Activated CD4-positive, CD25-positive, alpha-beta regulatory T cell treated with anti-CD3 and anti-CD28 coated beads, Interleukin-2, amount 50 U/mL, for 72 hours (primary cell): Measurements from ENCODE around the gene DMXL2.
A peak's percentile ranks its signal among the peaks of the same experiment; 100 is the strongest.
"Not testable (repeated sequence)": the region's sequence is repeated elsewhere in the genome, so short reads cannot be mapped to it uniquely, and the experiment has no call there.

Experiments used
- DNase-seq: peaks from one replicate; pipeline ENCODE4 v3.0.0; 2021

The DMXL2 gene

GRCh38 chr15:51623386-51623938, 891 bp upstream of the DMXL2 start:
- DNase-seq, result no peak

GRCh38 chr15:51621936-51622603, 501 bp downstream of the DMXL2 start:
- peak; percentile 56 for DNase-seq

- DNase-seq, result no peak
Observed at GRCh38 chr15:51621155-51621765, 1.3 kb downstream of the DMXL2 start.

- no peak for DNase-seq
Observed at GRCh38 chr15:51620641-51621040, 1.9 kb downstream of the DMXL2 start.

GRCh38 chr15:51620122-51620521, 2.4 kb downstream of the DMXL2 start:
- no peak for DNase-seq

- no peak for DNase-seq
Observed at GRCh38 chr15:51619331-51620035, 3.1 kb downstream of the DMXL2 start.

GRCh38 chr15:51617886-51618285, 4.7 kb downstream of the DMXL2 start:
- DNase-seq, result no peak

- DNase-seq, result no peak
Observed at GRCh38 chr15:51613951-51614350, 8.6 kb downstream of the DMXL2 start.

GRCh38 chr15:51612669-51613068, 9.9 kb downstream of the DMXL2 start:
- not testable (repeated sequence) for DNase-seq

- not testable (repeated sequence) for DNase-seq
Observed at GRCh38 chr15:51603462-51603948, 19.1 kb downstream of the DMXL2 start.

- DNase-seq, result no peak
Observed at GRCh38 chr15:51603002-51603401, 19.6 kb downstream of the DMXL2 start.

GRCh38 chr15:51602484-51602883, 20.1 kb downstream of the DMXL2 start:
- DNase-seq, result no peak

GRCh38 chr15:51601801-51602200, 20.8 kb downstream of the DMXL2 start:
- no peak for DNase-seq

- DNase-seq, result no peak
Observed at GRCh38 chr15:51600114-51600513, 22.5 kb downstream of the DMXL2 start.

GRCh38 chr15:51589881-51590568, 32.5 kb downstream of the DMXL2 start:
- no peak for DNase-seq

GRCh38 chr15:51588966-51589365, 33.6 kb downstream of the DMXL2 start:
- DNase-seq, result no peak

- DNase-seq, result no peak
Observed at GRCh38 chr15:51585986-51586385, 36.6 kb downstream of the DMXL2 start.

- no peak for DNase-seq
Observed at GRCh38 chr15:51580982-51581381, 41.6 kb downstream of the DMXL2 start.

GRCh38 chr15:51580385-51580784, 42.2 kb downstream of the DMXL2 start:
- DNase-seq, result no peak

GRCh38 chr15:51579012-51579411, 43.6 kb downstream of the DMXL2 start:
- no peak for DNase-seq

- no peak for DNase-seq
Observed at GRCh38 chr15:51577636-51578304, 44.8 kb downstream of the DMXL2 start.

- DNase-seq, result no peak
Observed at GRCh38 chr15:51576911-51577500, 45.6 kb downstream of the DMXL2 start.
